ENCODE data around the gene DOP1A. TPM values are rescaled to one million over a fixed set of nuclear protein-coding genes. Genes with fewer than 3 reads are reported as not detected.

DOP1A gene
- total RNA-seq, 1 experiment from 2014 or later: 31.9 TPM

GRCh38 chr6:83182114-83182513 is 114.6 kb downstream of the DOP1A start:
- no peaks in the 10 kb centered on the region for H3K9me3 ChIP-seq (ENCODE audit: low read depth, low read length, poor library complexity, severe bottlenecking)
- CTCF ChIA-PET: no interaction called here

GRCh38 chr6:83183082-83183828 is 115.8 kb downstream of the DOP1A start:
- CTCF ChIA-PET: no interaction called here
- H3K4me1 ChIP-seq (ENCODE audit: insufficient read depth, low read length, poor library complexity, severe bottlenecking): peaks cover 2% of the 10 kb centered on the region
- H3K4me3 ChIP-seq (ENCODE audit: low read depth, low read length, poor library complexity, severe bottlenecking): no peak overlapping the region
- no peaks in the 10 kb centered on the region for H3K27me3 ChIP-seq (replicated peaks; ENCODE audit: insufficient read depth, low read depth, low read length, poor library complexity)
- H3K27ac ChIP-seq (ENCODE audit: low read depth, low read length, poor library complexity, severe bottlenecking): no peak overlapping the region
- TF ChIP-seq CTCF (conservative IDR thresholded peaks at IDR 0.05; ENCODE audit: low read depth, low read length) (no peak), EZH2 (IDR thresholded peaks at IDR 0.05; ENCODE audit: borderline replicate concordance, low read depth, low read length, poor library complexity, severe bottlenecking) (no peak)
- DNase-seq (ENCODE audit: low spot score): no peak
- intact Hi-C loops (cut with micrococcal nuclease; ENCODE audit: unreplicated experiment): no loop called here
- no peaks in the 10 kb centered on the region for H3K9me3 ChIP-seq (ENCODE audit: low read depth, low read length, poor library complexity, severe bottlenecking)
- no TSS peak for BruUV-seq (replicated peaks)
- H3K36me3 ChIP-seq (ENCODE audit: insufficient read depth, low read length, poor library complexity, severe bottlenecking): peaks cover 86% of the 10 kb centered on the region
- POLR2A ChIA-PET (ENCODE audit: low non-redundant PET): interaction anchor here (0.5 kb wide), 1 partner anchor 32 kb away, joined by 3 read pairs; no protein-coding TSS in a partner anchor

More at GRCh38 chr6:83182114-83182513, 114.6 kb downstream of the DOP1A start:
- intact Hi-C loops (cut with micrococcal nuclease; ENCODE audit: unreplicated experiment): no loop called here
- H3K4me1 ChIP-seq (ENCODE audit: insufficient read depth, low read length, poor library complexity, severe bottlenecking): no peaks in the 10 kb centered on the region
- TF ChIP-seq CTCF (conservative IDR thresholded peaks at IDR 0.05; ENCODE audit: low read depth, low read length) (no peak), EZH2 (IDR thresholded peaks at IDR 0.05; ENCODE audit: borderline replicate concordance, low read depth, low read length, poor library complexity, severe bottlenecking) (no peak)
- DNase-seq (ENCODE audit: low spot score): no peak
- BruUV-seq (replicated peaks): no TSS peak
- POLR2A ChIA-PET (ENCODE audit: low non-redundant PET): no interaction called here
- H3K27me3 ChIP-seq (replicated peaks; ENCODE audit: insufficient read depth, low read depth, low read length, poor library complexity): no peaks in the 10 kb centered on the region
- peaks cover 87% of the 10 kb centered on the region for H3K36me3 ChIP-seq (ENCODE audit: insufficient read depth, low read length, poor library complexity, severe bottlenecking)
- H3K27ac ChIP-seq (ENCODE audit: low read depth, low read length, poor library complexity, severe bottlenecking): no peak overlapping the region
- no peak overlapping the region for H3K4me3 ChIP-seq (ENCODE audit: low read depth, low read length, poor library complexity, severe bottlenecking)

GRCh38 chr6:83185096-83185495 is 117.6 kb downstream of the DOP1A start:
- intact Hi-C loops (cut with micrococcal nuclease; ENCODE audit: unreplicated experiment): no loop called here
- CTCF ChIA-PET: no interaction called here
- H3K27ac ChIP-seq (ENCODE audit: low read depth, low read length, poor library complexity, severe bottlenecking): no peak overlapping the region
- no peak for DNase-seq (ENCODE audit: low spot score)
- POLR2A ChIA-PET (ENCODE audit: low non-redundant PET): no interaction called here
- no peak overlapping the region for H3K4me3 ChIP-seq (ENCODE audit: low read depth, low read length, poor library complexity, severe bottlenecking)
- H3K4me1 ChIP-seq (ENCODE audit: insufficient read depth, low read length, poor library complexity, severe bottlenecking): peaks cover 8% of the 10 kb centered on the region
- TF ChIP-seq EZH2 (IDR thresholded peaks at IDR 0.05; ENCODE audit: borderline replicate concordance, low read depth, low read length, poor library complexity, severe bottlenecking) (no peak), CTCF (conservative IDR thresholded peaks at IDR 0.05; ENCODE audit: low read depth, low read length) (no peak)
- peaks cover 88% of the 10 kb centered on the region for H3K36me3 ChIP-seq (ENCODE audit: insufficient read depth, low read length, poor library complexity, severe bottlenecking)
- no peaks in the 10 kb centered on the region for H3K27me3 ChIP-seq (replicated peaks; ENCODE audit: insufficient read depth, low read depth, low read length, poor library complexity)
- H3K9me3 ChIP-seq (ENCODE audit: low read depth, low read length, poor library complexity, severe bottlenecking): no peaks in the 10 kb centered on the region
- BruUV-seq (replicated peaks): no TSS peak
